ENCODE measurements around the gene LENEP.

DNA sequence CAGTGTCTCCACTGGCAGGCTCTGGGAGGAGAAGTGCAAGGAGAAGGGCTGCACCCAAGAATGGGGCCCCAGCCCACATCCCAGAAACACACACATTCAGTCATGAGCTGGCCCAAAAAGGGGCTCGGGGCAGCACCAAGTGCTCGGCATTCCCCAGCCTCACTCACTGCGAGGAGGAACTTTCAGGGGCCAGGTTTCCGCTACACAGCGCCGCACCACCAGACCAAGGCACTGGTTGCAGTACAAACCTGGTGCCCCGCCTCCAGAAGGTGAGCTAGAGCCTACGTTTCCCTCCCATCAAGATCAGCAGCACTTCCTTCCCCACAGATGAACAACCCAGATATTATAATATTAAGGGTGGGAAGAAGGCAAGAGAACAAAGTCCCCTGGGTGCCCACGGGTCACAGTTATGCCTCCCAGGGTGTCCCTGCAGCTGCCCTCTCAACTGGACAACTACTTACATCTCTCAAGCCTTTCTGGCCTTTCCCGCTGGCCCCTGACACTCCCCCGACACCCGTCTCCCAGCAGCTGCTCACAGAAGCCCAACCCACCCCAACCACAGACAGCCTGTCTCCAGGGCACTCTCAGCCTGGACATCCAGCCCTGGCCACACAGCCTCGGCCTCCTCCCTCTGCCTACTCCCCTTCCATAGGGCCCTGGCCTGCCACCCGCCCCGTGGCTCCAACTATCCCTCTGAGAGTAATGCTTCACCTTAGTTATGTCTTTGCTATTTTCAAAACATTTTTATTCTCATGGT, 41.3 kb upstream of the LENEP start:
- TF ChIP-seq POLR2A (IDR thresholded peaks at IDR 0.05) (no peak), POLR2AphosphoS5 (IDR thresholded peaks at IDR 0.05; ENCODE audit: insufficient read depth in 1 of 2, low read depth in 1 of 2) (no peak)
- TF ChIP-seq, protein P1, sequence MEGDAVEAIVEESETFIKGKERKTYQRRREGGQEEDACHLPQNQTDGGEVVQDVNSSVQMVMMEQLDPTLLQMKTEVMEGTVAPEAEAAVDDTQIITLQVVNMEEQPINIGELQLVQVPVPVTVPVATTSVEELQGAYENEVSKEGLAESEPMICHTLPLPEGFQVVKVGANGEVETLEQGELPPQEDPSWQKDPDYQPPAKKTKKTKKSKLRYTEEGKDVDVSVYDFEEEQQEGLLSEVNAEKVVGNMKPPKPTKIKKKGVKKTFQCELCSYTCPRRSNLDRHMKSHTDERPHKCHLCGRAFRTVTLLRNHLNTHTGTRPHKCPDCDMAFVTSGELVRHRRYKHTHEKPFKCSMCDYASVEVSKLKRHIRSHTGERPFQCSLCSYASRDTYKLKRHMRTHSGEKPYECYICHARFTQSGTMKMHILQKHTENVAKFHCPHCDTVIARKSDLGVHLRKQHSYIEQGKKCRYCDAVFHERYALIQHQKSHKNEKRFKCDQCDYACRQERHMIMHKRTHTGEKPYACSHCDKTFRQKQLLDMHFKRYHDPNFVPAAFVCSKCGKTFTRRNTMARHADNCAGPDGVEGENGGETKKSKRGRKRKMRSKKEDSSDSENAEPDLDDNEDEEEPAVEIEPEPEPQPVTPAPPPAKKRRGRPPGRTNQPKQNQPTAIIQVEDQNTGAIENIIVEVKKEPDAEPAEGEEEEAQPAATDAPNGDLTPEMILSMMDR (IDR thresholded peaks at IDR 0.05) = no peak

Measured in vagina (tissue), 2 donors.